Chondrocyte (in vitro differentiated cells): ENCODE measurements around the gene KLHL20. TPM values are rescaled to one million over a fixed set of nuclear protein-coding genes. Genes with fewer than 3 reads are reported as not detected.
A peak's percentile ranks its signal among the peaks of the same experiment; 100 is the strongest.

Experiments
- DNase-seq: peaks from one replicate; pipeline ENCODE4 v3.0.0; 2021; ENCODE audit warnings: mixed read lengths, low spot score
- H3K27ac Mint-ChIP-seq: one replicate; pipeline ENCODE4 v1.8.0; 2021; ENCODE audit warnings: mild to moderate bottlenecking, moderate library complexity, mixed read lengths; ENCODE audit not compliant: unreplicated experiment
- H3K27me3 Mint-ChIP-seq: 2 replicates; pipeline ENCODE4 v1.8.0; 2021; ENCODE audit warnings: low read depth, mixed read lengths
- H3K36me3 Mint-ChIP-seq: 2 replicates; pipeline ENCODE4 v1.8.0; 2021; ENCODE audit warnings: low read depth, mixed read lengths
- H3K4me1 Mint-ChIP-seq: 2 replicates; pipeline ENCODE4 v1.8.0; 2021; ENCODE audit warnings: low read depth, mild to moderate bottlenecking, mixed read lengths
- H3K4me3 Mint-ChIP-seq: one replicate; pipeline ENCODE4 v1.8.0; 2021; ENCODE audit warnings: mild to moderate bottlenecking, moderate library complexity, mixed read lengths; ENCODE audit not compliant: unreplicated experiment
- H3K9me3 Mint-ChIP-seq: 2 replicates; pipeline ENCODE4 v1.8.0; 2021; ENCODE audit warnings: low read depth, mixed read lengths
- CTCF ChIP-seq: fragments of 200-600 bp; sonication (generic); IDR thresholded peaks from 2 replicates; pipeline ENCODE4 v1.5.0; 2021; ENCODE audit warnings: antibody characterized with exemption, mild to moderate bottlenecking, moderate library complexity
- total RNA-seq: library from RNA; stranded (reverse); gene quantifications from 3 replicates; pipeline ENCODE4 v1.2.1, GENCODE V29; 2021

The KLHL20 gene
- total RNA-seq, 1 donor from 2014 or later = 29.2 TPM

GRCh38 chr1:173823781-173824314 lies 109.1 kb downstream of the KLHL20 start:
- DNase-seq = no peak
- Mint-ChIP-seq H3K27me3 (no peaks in the 10 kb centered on the region), H3K27ac (peak overlapping the region; percentile 99), H3K9me3 (no peaks in the 10 kb centered on the region), H3K4me3 (peak overlapping the region; percentile 94), H3K36me3 (no peaks in the 10 kb centered on the region), H3K4me1 (peaks cover 52% of the 10 kb centered on the region)
- no peak for TF ChIP-seq CTCF

- DNase-seq = peak; percentile 97
- H3K36me3 Mint-ChIP-seq = no peaks in the 10 kb centered on the region
- peaks cover 52% of the 10 kb centered on the region for H3K4me1 Mint-ChIP-seq
- peak within 1 kb of the TSS; percentile 99 for H3K27ac Mint-ChIP-seq
- peak within 1 kb of the TSS; percentile 94 for H3K4me3 Mint-ChIP-seq
- no peaks in the 10 kb centered on the region for H3K9me3 Mint-ChIP-seq
- TF ChIP-seq CTCF = no peak
- no peaks in the 10 kb centered on the region for H3K27me3 Mint-ChIP-seq
Observed at GRCh38 chr1:173824315-173825081, 109.7 kb downstream of the KLHL20 start, which contains the start of the genes CENPL and DARS2. Gene CENPL (minus strand): TSS chr1:173824883. CDS start chr1:173811299, 13,584 bp downstream. Gene DARS2 (plus strand): TSS chr1:173824673. CDS start chr1:173825230, 557 bp downstream.

- Mint-ChIP-seq H3K4me3 (no peak overlapping the region), H3K4me1 (peaks cover 31% of the 10 kb centered on the region), H3K27me3 (no peaks in the 10 kb centered on the region), H3K9me3 (no peaks in the 10 kb centered on the region), H3K27ac (no peak overlapping the region), H3K36me3 (no peaks in the 10 kb centered on the region)
- DNase-seq = no peak
- no peak for TF ChIP-seq CTCF
Observed at GRCh38 chr1:173827611-173828010, 112.8 kb downstream of the KLHL20 start.

- H3K9me3 Mint-ChIP-seq = no peaks in the 10 kb centered on the region
- H3K4me1 Mint-ChIP-seq = no peaks in the 10 kb centered on the region
- no peak for TF ChIP-seq CTCF
- H3K27ac Mint-ChIP-seq = no peak overlapping the region
- no peak overlapping the region for H3K4me3 Mint-ChIP-seq
- no peak for DNase-seq
- H3K36me3 Mint-ChIP-seq = peaks cover 6% of the 10 kb centered on the region
- H3K27me3 Mint-ChIP-seq = no peaks in the 10 kb centered on the region
Observed at GRCh38 chr1:173832748-173833147, 118.0 kb downstream of the KLHL20 start.

Other genes with a start within 250 kb of the KLHL20 start
- gene PRDX6, start 237.6 kb upstream of the KLHL20 start, total RNA-seq = 149 to 174 TPM (median 155 TPM) in 3 replicates
- gene SLC9C2, start 111.9 kb upstream of the KLHL20 start, total RNA-seq = not detected in 3 replicates
- not detected in 3 replicates for gene TEX50, start 79.6 kb upstream of the KLHL20 start, total RNA-seq
- 0.39 TPM in 1 of 3 replicates, not detected in the others for gene ANKRD45, start 45.1 kb upstream of the KLHL20 start, total RNA-seq
- 9.5 to 12.7 TPM (median 9.5 TPM) in 3 replicates for gene DARS2, start 109.7 kb downstream of the KLHL20 start, total RNA-seq
- gene CENPL, start 109.9 kb downstream of the KLHL20 start, total RNA-seq = 8.2 to 10.9 TPM (median 9.6 TPM) in 3 replicates
- 190 to 340 TPM (median 307 TPM) in 3 replicates for gene GAS5, start 153.0 kb downstream of the KLHL20 start, total RNA-seq
- 11.0 to 13.8 TPM (median 13.7 TPM) in 3 replicates for gene ZBTB37, start 153.4 kb downstream of the KLHL20 start, total RNA-seq
- gene SERPINC1, start 202.3 kb downstream of the KLHL20 start, total RNA-seq = 0.22 to 0.51 TPM in 2 of 3 replicates, not detected in the other